ENCODE results near the gene CXCL14. TPM values are rescaled to one million over a fixed set of nuclear protein-coding genes. Genes with fewer than 3 reads are reported as not detected.

Gene CXCL14
- total RNA-seq, 1 experiment from 2014 or later, result not detected

DNA sequence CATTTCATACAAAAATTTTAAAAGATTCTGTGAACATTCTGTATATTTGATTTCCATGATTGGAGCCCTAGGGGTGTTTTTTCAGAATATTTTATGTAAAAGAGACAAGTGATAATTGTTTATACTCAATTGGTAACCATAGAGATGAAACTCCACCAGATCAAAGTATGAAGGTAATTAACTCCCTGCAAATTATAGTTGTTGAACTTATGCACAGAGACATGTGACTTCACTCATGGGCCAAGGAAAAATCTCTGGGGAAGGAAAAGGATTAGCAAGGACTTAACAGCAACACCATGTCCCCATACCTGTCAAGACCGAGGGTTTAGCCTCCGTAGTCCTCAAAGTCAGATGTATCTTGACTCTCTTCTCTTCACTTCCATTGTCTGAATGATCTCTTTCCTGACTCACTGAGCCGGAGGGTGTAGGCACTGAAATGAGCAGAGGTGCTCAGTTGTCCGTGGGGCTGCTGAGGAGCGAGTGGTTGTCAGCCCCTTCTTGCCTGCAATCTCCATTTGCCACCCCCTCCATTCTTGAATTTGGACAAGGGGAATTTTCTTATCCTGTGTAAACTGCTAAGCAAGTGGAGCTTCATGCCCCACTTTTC is 17.5 kb upstream of the CXCL14 start:
- intact Hi-C loops (cut with micrococcal nuclease; ENCODE audit: unreplicated experiment), result no loop called here
- H3K4me3 ChIP-seq (ENCODE audit: low read depth, low read length, poor library complexity, severe bottlenecking), result no peak overlapping the region
- H3K9me3 ChIP-seq (ENCODE audit: low read depth, low read length, poor library complexity, severe bottlenecking), result no peaks in the 10 kb centered on the region
- peaks cover 33% of the 10 kb centered on the region for H3K27me3 ChIP-seq (replicated peaks; ENCODE audit: insufficient read depth, low read depth, low read length, poor library complexity)
- no peak for TF ChIP-seq EZH2 (IDR thresholded peaks at IDR 0.05; ENCODE audit: borderline replicate concordance, low read depth, low read length, poor library complexity, severe bottlenecking)
- TF ChIP-seq, protein P1, sequence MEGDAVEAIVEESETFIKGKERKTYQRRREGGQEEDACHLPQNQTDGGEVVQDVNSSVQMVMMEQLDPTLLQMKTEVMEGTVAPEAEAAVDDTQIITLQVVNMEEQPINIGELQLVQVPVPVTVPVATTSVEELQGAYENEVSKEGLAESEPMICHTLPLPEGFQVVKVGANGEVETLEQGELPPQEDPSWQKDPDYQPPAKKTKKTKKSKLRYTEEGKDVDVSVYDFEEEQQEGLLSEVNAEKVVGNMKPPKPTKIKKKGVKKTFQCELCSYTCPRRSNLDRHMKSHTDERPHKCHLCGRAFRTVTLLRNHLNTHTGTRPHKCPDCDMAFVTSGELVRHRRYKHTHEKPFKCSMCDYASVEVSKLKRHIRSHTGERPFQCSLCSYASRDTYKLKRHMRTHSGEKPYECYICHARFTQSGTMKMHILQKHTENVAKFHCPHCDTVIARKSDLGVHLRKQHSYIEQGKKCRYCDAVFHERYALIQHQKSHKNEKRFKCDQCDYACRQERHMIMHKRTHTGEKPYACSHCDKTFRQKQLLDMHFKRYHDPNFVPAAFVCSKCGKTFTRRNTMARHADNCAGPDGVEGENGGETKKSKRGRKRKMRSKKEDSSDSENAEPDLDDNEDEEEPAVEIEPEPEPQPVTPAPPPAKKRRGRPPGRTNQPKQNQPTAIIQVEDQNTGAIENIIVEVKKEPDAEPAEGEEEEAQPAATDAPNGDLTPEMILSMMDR (conservative IDR thresholded peaks at IDR 0.05; ENCODE audit: low read depth, low read length), result no peak
- no peak for DNase-seq (ENCODE audit: low spot score)
- ChIA-PET POLR2A (ENCODE audit: low non-redundant PET) (no interaction called here), CTCF (no interaction called here)
- no peak overlapping the region for H3K27ac ChIP-seq (ENCODE audit: low read depth, low read length, poor library complexity, severe bottlenecking)
- no peaks in the 10 kb centered on the region for H3K36me3 ChIP-seq (ENCODE audit: insufficient read depth, low read length, poor library complexity, severe bottlenecking)
- no TSS peak for BruUV-seq (replicated peaks)
- no peaks in the 10 kb centered on the region for H3K4me1 ChIP-seq (ENCODE audit: insufficient read depth, low read length, poor library complexity, severe bottlenecking)

DNA sequence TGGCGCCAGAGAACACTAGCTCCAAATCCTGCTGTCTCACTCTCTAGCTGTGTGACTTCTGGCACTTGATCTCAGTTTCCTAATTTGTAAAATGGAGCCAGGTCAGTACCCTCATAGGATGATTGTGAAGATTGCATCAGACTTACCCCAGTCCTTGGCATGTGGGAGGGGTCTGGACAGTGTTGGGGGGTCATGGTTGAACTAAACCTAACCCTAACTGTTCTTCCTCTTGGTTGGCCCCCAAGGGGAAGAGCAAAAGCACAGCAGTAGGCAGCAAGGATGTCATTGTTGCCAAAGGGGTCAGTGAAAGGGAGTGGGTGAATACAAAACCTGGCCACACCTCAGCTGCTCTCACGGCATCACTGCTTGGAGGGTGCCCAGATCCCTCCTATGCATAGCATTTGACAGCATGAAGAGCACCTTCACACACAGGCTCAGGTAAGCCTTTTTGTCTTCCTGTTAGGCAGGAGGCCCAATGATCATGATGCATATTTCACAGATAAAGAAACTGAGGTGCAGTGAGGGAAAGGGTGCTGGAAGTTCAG is 15.7 kb upstream of the CXCL14 start:
- BruUV-seq (replicated peaks), result no TSS peak
- ChIA-PET POLR2A (ENCODE audit: low non-redundant PET) (no interaction called here), CTCF (no interaction called here)
- DNase-seq (ENCODE audit: low spot score), result no peak
- H3K36me3 ChIP-seq (ENCODE audit: insufficient read depth, low read length, poor library complexity, severe bottlenecking), result no peaks in the 10 kb centered on the region
- intact Hi-C loops (cut with micrococcal nuclease; ENCODE audit: unreplicated experiment), result no loop called here
- H3K4me3 ChIP-seq (ENCODE audit: low read depth, low read length, poor library complexity, severe bottlenecking), result no peak overlapping the region
- no peaks in the 10 kb centered on the region for H3K9me3 ChIP-seq (ENCODE audit: low read depth, low read length, poor library complexity, severe bottlenecking)
- H3K27me3 ChIP-seq (replicated peaks; ENCODE audit: insufficient read depth, low read depth, low read length, poor library complexity), result peaks cover 33% of the 10 kb centered on the region
- H3K4me1 ChIP-seq (ENCODE audit: insufficient read depth, low read length, poor library complexity, severe bottlenecking), result no peaks in the 10 kb centered on the region
- TF ChIP-seq, protein P1 (conservative IDR thresholded peaks at IDR 0.05; ENCODE audit: low read depth, low read length), result no peak
- no peak for TF ChIP-seq EZH2 (IDR thresholded peaks at IDR 0.05; ENCODE audit: borderline replicate concordance, low read depth, low read length, poor library complexity, severe bottlenecking)
- H3K27ac ChIP-seq (ENCODE audit: low read depth, low read length, poor library complexity, severe bottlenecking), result no peak overlapping the region

DNA sequence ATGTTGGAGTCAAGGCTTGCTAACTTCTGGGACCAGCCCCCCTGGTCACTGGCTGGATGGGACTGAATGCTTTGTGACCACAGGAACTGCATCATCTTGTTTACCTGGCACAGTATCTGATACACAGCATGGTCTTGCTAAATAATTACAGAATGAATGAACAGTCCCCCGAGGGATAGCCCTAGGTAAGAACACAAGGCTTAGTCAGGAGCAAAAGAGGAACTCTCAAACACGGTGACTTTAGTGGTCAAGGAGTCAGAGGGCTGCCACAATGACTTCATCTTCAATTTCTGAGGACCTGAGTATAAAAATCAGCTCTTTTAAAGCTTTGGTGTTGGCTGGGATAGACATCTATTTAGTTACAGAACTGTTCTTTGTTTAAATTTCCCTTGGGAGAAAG is 15.1 kb upstream of the CXCL14 start:
- Histone ChIP-seq H3K36me3 (ENCODE audit: insufficient read depth, low read length, poor library complexity, severe bottlenecking) (no peaks in the 10 kb centered on the region), H3K27me3 (replicated peaks; ENCODE audit: insufficient read depth, low read depth, low read length, poor library complexity) (peaks cover 29% of the 10 kb centered on the region), H3K4me3 (ENCODE audit: low read depth, low read length, poor library complexity, severe bottlenecking) (no peak overlapping the region), H3K27ac (ENCODE audit: low read depth, low read length, poor library complexity, severe bottlenecking) (no peak overlapping the region), H3K9me3 (ENCODE audit: low read depth, low read length, poor library complexity, severe bottlenecking) (no peaks in the 10 kb centered on the region), H3K4me1 (ENCODE audit: insufficient read depth, low read length, poor library complexity, severe bottlenecking) (no peaks in the 10 kb centered on the region)
- intact Hi-C loops (cut with micrococcal nuclease; ENCODE audit: unreplicated experiment), result no loop called here
- TF ChIP-seq, protein P1 (conservative IDR thresholded peaks at IDR 0.05; ENCODE audit: low read depth, low read length), result no peak
- TF ChIP-seq EZH2 (IDR thresholded peaks at IDR 0.05; ENCODE audit: borderline replicate concordance, low read depth, low read length, poor library complexity, severe bottlenecking), result no peak
- CTCF ChIA-PET, result no interaction called here
- BruUV-seq (replicated peaks), result no TSS peak
- POLR2A ChIA-PET (ENCODE audit: low non-redundant PET), result no interaction called here
- no peak for DNase-seq (ENCODE audit: low spot score)
